WERI-Rb-1 (cell line): ENCODE measurements around the gene IMP4.

Experiments
- DNase-seq: peaks from one replicate; pipeline ENCODE4 v3.0.0-alpha.2; 2020
- H3K27ac ChIP-seq: fragments of 250-450 bp; sonication (Bioruptor Pico); 2 replicates; pipeline ENCODE4 v1.5.1; 2020; ENCODE audit warnings: mild to moderate bottlenecking, moderate library complexity
- H3K27me3 ChIP-seq: fragments of 250-450 bp; sonication (Bioruptor Pico); 2 replicates; pipeline ENCODE4 v1.5.1; 2021; ENCODE audit warnings: mild to moderate bottlenecking, low read depth, moderate library complexity; ENCODE audit not compliant: insufficient read depth, severe bottlenecking
- H3K36me3 ChIP-seq: fragments of 250-450 bp; sonication (Bioruptor Pico); 2 replicates; pipeline ENCODE4 v1.5.1; 2020; ENCODE audit warnings: mild to moderate bottlenecking, moderate library complexity
- H3K4me3 ChIP-seq: 2 replicates; pipeline ENCODE4 v1.5.1; 2011; ENCODE audit warnings: low read depth, mild to moderate bottlenecking, control low read depth, low read length
- H3K9me3 ChIP-seq: fragments of 250-450 bp; sonication (Bioruptor Pico); 2 replicates; pipeline ENCODE4 v1.5.1; 2021; ENCODE audit warnings: mild to moderate bottlenecking, moderate library complexity; ENCODE audit not compliant: severe bottlenecking
- TF ChIP-seq, protein P1 (sequence below): IDR thresholded peaks from 2 replicates; pipeline ENCODE4 v1.5.1; 2011; ENCODE audit warnings: low read depth, mild to moderate bottlenecking, control low read depth, inconsistent platforms, low read length

IMP4 gene

DNA sequence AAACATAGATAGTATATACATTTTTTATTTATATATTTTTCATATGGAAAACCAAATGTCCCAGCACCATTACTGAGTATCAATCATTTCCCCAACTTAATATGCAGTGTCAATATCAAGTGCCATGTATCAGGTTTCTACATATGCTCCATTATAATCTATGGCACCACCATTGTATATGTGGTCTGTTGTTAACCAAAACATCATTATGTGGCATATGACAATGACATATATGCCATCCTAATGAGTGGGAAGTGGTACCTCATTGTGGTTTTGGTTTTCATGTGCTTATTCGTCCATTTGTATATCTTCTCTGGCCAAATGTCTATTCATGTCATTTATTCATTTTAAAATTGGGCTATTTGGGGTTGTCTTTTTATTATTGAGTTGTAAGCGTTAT lies 22.4 kb downstream of the IMP4 start:
- Histone ChIP-seq H3K9me3 (no peaks in the 10 kb centered on the region), H3K27me3 (no peaks in the 10 kb centered on the region), H3K4me3 (no peak overlapping the region), H3K27ac (no peak overlapping the region), H3K36me3 (no peaks in the 10 kb centered on the region; the same call in 1 of the 2 replicates)
- TF ChIP-seq, protein P1, sequence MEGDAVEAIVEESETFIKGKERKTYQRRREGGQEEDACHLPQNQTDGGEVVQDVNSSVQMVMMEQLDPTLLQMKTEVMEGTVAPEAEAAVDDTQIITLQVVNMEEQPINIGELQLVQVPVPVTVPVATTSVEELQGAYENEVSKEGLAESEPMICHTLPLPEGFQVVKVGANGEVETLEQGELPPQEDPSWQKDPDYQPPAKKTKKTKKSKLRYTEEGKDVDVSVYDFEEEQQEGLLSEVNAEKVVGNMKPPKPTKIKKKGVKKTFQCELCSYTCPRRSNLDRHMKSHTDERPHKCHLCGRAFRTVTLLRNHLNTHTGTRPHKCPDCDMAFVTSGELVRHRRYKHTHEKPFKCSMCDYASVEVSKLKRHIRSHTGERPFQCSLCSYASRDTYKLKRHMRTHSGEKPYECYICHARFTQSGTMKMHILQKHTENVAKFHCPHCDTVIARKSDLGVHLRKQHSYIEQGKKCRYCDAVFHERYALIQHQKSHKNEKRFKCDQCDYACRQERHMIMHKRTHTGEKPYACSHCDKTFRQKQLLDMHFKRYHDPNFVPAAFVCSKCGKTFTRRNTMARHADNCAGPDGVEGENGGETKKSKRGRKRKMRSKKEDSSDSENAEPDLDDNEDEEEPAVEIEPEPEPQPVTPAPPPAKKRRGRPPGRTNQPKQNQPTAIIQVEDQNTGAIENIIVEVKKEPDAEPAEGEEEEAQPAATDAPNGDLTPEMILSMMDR = no peak
- DNase-seq = no peak

DNA sequence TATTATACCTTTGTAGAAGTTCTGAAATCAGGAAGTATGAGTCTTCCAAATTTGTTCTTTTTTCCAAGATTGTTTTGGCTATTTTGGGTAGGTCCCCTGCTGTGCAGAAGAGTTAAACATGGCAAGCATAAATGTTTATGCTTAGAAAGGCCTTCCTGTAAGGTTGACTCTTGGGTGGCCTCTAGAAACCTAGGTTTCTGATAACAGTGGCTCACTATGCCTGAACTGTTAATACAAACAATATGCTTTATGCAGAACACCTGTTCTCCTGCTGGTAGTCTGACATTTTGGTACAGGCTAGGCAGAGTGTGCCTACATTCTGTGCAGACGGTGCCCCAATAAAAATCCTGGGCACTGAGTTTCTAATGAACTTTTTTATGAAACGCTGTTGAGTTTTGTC lies 23.3 kb downstream of the IMP4 start:
- no peak for DNase-seq
- Histone ChIP-seq H3K9me3 (no peaks in the 10 kb centered on the region), H3K27me3 (no peaks in the 10 kb centered on the region), H3K36me3 (peaks cover 3% of the 10 kb centered on the region; the same call in 1 of the 2 replicates), H3K27ac (no peak overlapping the region), H3K4me3 (no peak overlapping the region)
- TF ChIP-seq, protein P1 = no peak

GRCh38 chr2:130366720-130367119 lies 24.0 kb downstream of the IMP4 start:
- no peak overlapping the region for H3K4me3 ChIP-seq
- no peaks in the 10 kb centered on the region for H3K9me3 ChIP-seq
- TF ChIP-seq, protein P1 = no peak
- H3K27me3 ChIP-seq = no peaks in the 10 kb centered on the region
- no peak overlapping the region for H3K27ac ChIP-seq
- DNase-seq = no peak
- peaks cover 3% of the 10 kb centered on the region; the same call in 1 of the 2 replicates for H3K36me3 ChIP-seq

DNA sequence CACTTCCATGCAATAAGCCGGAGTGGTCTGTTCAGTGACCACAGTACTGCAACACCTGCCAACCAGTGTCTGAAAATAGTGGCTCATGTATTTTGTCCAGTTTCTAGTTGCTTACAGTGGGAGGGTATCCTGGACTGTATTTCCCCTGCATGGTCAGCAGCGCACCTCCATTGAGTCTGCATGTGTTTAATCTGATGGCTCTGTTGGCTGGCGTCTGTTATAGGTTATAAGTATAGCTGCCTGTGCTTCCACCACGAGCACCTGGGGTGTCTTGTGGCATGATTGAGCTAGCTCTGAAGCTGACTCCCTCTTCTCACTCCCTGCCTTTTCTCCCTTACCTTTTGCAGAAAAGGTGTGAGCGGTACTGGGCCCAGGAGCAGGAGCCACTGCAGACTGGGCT lies 26.1 kb downstream of the IMP4 start:
- Histone ChIP-seq H3K4me3 (no peak overlapping the region), H3K36me3 (peaks cover 3% of the 10 kb centered on the region; the same call in 1 of the 2 replicates), H3K27ac (no peak overlapping the region), H3K27me3 (no peaks in the 10 kb centered on the region), H3K9me3 (no peaks in the 10 kb centered on the region)
- DNase-seq = no peak
- TF ChIP-seq, protein P1 = no peak

- no peak overlapping the region for H3K4me3 ChIP-seq
- peaks cover 3% of the 10 kb centered on the region; the same call in 1 of the 2 replicates for H3K36me3 ChIP-seq
- H3K9me3 ChIP-seq = no peaks in the 10 kb centered on the region
- no peak overlapping the region for H3K27ac ChIP-seq
- TF ChIP-seq, protein P1 = no peak
- H3K27me3 ChIP-seq = no peaks in the 10 kb centered on the region
- DNase-seq = no peak
Observed at GRCh38 chr2:130369311-130369964, 26.7 kb downstream of the IMP4 start.

- peaks cover 3% of the 10 kb centered on the region; the same call in 1 of the 2 replicates for H3K36me3 ChIP-seq
- TF ChIP-seq, protein P1 = no peak
- H3K27me3 ChIP-seq = no peaks in the 10 kb centered on the region
- no peak for DNase-seq
- no peak overlapping the region for H3K4me3 ChIP-seq
- no peaks in the 10 kb centered on the region for H3K9me3 ChIP-seq
- no peak overlapping the region for H3K27ac ChIP-seq
Observed at GRCh38 chr2:130369965-130370341, 27.3 kb downstream of the IMP4 start.
